Activated CD8-positive, alpha-beta memory T cell treated with anti-CD3 and anti-CD28 coated beads, Interleukin-2, amount 50 U/mL, for 24 hours (primary cell): ENCODE results near the gene UFD1.
A peak's percentile ranks its signal among the peaks of the same experiment; 100 is the strongest.

Source experiments
- DNase-seq: peaks from one replicate; pipeline ENCODE4 v3.0.0-alpha.2; 2020; ENCODE audit errors: extremely low read depth

Gene UFD1

GRCh38 chr22:19478901-19479354 lies at the start of gene UFD1:
UFD1 (minus strand) TSS chr22:19479193; CDS start chr22:19479085, 108 bp downstream.
- peak; percentile 36 for DNase-seq

- no peak for DNase-seq
These were observed 48.9 kb upstream of the UFD1 start for GRCh38 chr22:19527861-19528417.

- DNase-seq = no peak
These were observed 48.3 kb upstream of the UFD1 start for GRCh38 chr22:19527321-19527721.

GRCh38 chr22:19526702-19527111 lies 47.7 kb upstream of the UFD1 start:
- no peak for DNase-seq

- no peak for DNase-seq
These were observed 47.2 kb upstream of the UFD1 start for GRCh38 chr22:19526076-19526701.

GRCh38 chr22:19525666-19526065 lies 46.7 kb upstream of the UFD1 start:
- DNase-seq = no peak

GRCh38 chr22:19525116-19525660 lies 46.2 kb upstream of the UFD1 start:
- DNase-seq = no peak

- no peak for DNase-seq
These were observed 45.5 kb upstream of the UFD1 start, which contains the start of gene CLDN5 for GRCh38 chr22:19524170-19525115. CLDN5 (minus strand) TSS chr22:19524410; CDS start chr22:19524255, 155 bp downstream.

- DNase-seq = no peak
These were observed 44.5 kb upstream of the UFD1 start for GRCh38 chr22:19523240-19524169.

- no peak for DNase-seq
These were observed 43.9 kb upstream of the UFD1 start for GRCh38 chr22:19522881-19523239.

- DNase-seq = no peak
These were observed 43.3 kb upstream of the UFD1 start for GRCh38 chr22:19522190-19522880.

- no peak for DNase-seq
These were observed 41.7 kb upstream of the UFD1 start for GRCh38 chr22:19520566-19521305.

- DNase-seq = no peak
These were observed 41.0 kb upstream of the UFD1 start for GRCh38 chr22:19520007-19520406.

- DNase-seq = no peak
These were observed 40.3 kb upstream of the UFD1 start for GRCh38 chr22:19519041-19519926.

- no peak for DNase-seq
These were observed 39.6 kb upstream of the UFD1 start for GRCh38 chr22:19518635-19519034.

- DNase-seq = no peak
These were observed 39.1 kb upstream of the UFD1 start for GRCh38 chr22:19517919-19518611.

GRCh38 chr22:19517171-19517500 lies 38.1 kb upstream of the UFD1 start:
- no peak for DNase-seq
